GM12892 (cell line): ENCODE results near the gene AP1S2.

Source experiments
- DNase-seq: peaks from one replicate; pipeline ENCODE4 v3.0.0; 2011; ENCODE audit not compliant: insufficient read length
- FAIRE-seq: peaks from 2 replicates; lab custom pipeline; 2011; peaks lifted over from hg19 to GRCh38; lab: Jason Lieb, UNC
- POLR2A ChIP-seq: IDR thresholded peaks from 2 replicates; pipeline ENCODE4 v1.6.1; 2011; ENCODE audit warnings: low read depth, low read length, control low read depth
- POLR2AphosphoS5 ChIP-seq: IDR thresholded peaks from 2 replicates; pipeline ENCODE4 v1.6.1; 2011; ENCODE audit warnings: low read depth, low read length, control low read depth
- TAF1 ChIP-seq: IDR thresholded peaks from 2 replicates; pipeline ENCODE4 v1.6.1; 2011; ENCODE audit warnings: low read depth, mild to moderate bottlenecking, control low read depth, low read length, borderline replicate concordance

Gene AP1S2

DNA sequence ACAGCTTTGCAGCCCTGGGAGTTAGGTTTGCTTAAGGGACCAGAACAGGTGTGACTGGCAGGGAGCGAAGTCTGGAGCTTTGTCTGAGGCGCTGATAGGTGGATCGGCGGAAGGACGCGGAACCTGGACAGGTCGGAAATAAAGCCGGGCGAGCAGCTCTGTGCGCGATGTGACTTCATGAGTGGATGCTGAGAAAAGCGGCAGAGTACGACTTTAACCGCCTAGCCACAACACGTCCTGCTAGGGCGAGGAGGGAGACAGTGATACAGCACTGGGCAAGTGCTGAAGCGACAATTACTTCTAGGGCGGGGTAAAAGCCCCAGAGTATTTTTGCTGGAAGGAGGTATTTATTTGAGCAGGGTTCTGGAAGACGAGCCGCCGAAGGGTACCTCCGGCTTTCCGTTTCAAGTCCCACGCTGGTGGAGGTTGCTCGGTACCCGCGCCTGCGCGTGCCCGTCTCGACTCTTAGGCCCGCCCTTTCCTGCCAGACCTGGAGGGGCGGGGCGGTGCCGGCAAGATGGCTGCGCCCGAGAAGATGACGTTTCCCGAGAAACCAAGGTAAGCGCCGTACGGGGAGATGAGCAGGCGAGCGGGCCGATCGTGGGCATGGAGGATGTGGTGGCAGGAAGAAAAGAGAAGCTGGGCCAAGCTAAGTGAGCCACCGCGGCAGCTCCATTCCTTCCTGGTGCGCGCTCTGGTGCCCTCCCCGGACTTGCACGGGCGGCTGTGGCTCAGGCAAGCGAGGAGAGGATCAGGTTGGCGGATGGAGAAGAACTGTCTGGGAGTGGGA, 64.4 kb downstream of the AP1S2 start, which contains the start of gene ZRSR2:
Gene ZRSR2, plus strand, starts transcription at position 506 of the 790 bp plus-strand sequence. Its CDS starts 12 bp downstream, at position 518.
- TF ChIP-seq TAF1 (peak; percentile 62; the same call in 1 of the 2 replicates), POLR2AphosphoS5 (peak; percentile 75; the same call in 1 of the 2 replicates), POLR2A (peak; percentile 81)
- peak; percentile 100 for FAIRE-seq
- peak; percentile 88 for DNase-seq

DNA sequence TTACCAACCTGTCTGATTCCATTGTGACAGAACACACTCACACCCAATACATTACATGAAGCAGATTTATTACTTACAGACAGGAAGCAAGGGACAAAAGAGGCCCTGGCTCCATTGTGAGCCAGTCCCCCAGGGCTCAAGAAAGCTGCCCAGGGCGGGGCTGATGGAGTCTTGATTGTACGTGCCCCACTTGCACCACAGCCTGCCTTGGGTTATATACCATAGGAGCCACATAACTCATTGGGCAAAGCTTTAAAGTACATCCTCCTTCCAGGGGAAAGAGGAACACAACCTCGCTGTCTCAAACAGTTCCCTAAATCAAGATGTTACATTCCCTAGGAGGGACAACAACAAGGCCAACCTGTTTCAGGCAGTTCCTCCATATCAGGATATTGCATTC, 67.7 kb downstream of the AP1S2 start:
- DNase-seq (no peak), FAIRE-seq (no peak)
- no peak for TF ChIP-seq TAF1
- TF ChIP-seq POLR2AphosphoS5 = no peak
- TF ChIP-seq POLR2A = no peak

DNA sequence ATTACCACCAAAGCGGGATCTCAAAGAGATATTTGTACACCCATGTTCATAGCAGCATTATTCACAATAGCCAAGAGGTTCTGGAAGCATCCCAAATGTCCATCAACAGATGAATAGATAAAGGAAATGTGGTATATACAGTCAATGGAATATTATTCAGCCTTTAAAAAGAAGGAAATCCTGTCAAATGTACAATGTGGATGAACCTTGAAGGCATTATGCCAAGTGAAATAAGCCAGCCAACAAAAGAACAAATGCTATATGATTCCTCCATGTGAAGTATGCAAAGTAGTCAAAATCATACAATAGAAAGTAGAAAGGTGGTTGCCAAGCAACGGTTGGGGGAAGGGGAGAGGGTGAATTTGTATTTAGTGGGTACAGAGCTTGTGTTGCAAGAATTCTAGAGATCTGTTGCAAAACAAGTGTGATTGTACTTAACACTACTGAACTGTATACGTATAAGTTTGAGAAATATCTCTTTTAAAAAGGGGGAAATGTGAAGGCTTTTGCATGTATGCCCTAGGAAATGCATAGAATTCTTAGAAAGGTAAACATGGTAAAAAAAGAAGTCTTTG, 69.3 kb downstream of the AP1S2 start:
- DNase-seq = no peak

DNA sequence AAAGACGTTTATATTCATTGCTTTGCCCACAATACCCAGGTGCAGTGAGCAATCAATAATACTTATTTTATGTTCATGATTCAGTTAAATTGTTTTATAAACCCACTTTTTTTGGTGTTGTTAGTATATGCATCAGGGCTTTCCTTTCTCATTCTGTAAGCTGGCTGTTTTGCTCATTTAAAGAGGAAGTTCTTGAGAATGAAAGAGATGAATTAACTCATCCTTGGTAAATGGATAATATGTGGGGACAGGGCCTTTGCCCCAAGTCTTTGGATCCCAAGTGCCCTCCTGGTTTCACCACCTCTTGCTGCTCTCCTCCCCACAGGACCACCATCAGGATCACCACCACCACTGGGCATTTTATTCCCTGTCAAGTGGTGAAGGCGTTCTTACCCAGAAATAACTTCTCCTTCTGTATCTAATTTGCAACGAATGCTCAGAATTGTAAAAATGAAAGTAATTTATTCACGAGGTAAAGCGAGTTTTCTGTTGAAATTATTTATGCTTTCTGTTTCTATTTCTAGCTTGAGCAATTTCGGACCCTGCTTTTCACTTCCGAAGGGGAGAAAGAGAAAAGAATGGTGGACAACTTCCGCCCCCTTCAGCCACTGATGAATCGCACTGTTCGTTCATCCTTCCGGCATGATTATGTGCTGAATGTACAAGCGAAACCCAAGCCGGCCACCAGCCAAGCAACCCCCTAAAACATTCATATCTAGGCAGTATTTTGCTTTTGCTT, 72.5 kb downstream of the AP1S2 start:
- TF ChIP-seq POLR2AphosphoS5 (no peak), POLR2A (peak; percentile 50; the same call in 1 of the 2 replicates), TAF1 (peak; percentile 47; the same call in 1 of the 2 replicates)
- DNase-seq (peak; percentile 36), FAIRE-seq (peak; percentile 94)

More for the DNA sequence above, 69.3 kb downstream of the AP1S2 start:
- FAIRE-seq = peak; percentile 24
- TF ChIP-seq TAF1 (no peak), POLR2A (no peak), POLR2AphosphoS5 (no peak)
